KOPT-K1 (cell line): ENCODE measurements around the gene STUM.

Experiments used
- H3K27ac ChIP-seq: fragments of 200-600 bp; sonication (generic); 2 replicates; pipeline ENCODE4 v1.5.1; 2016; ENCODE audit warnings: antibody characterized with exemption, mild to moderate bottlenecking, low read depth, low read length; ENCODE audit not compliant: poor library complexity, severe bottlenecking
- H3K36me3 ChIP-seq: fragments of 200-600 bp; sonication (generic); 2 replicates; pipeline ENCODE4 v1.5.1; 2017; ENCODE audit warnings: antibody characterized with exemption, mild to moderate bottlenecking, low read length, moderate library complexity; ENCODE audit not compliant: insufficient read depth
- H3K9me3 ChIP-seq: fragments of 200-600 bp; sonication (generic); 2 replicates; pipeline ENCODE4 v1.5.1; 2017; ENCODE audit warnings: antibody characterized with exemption, low read length, mild to moderate bottlenecking; ENCODE audit not compliant: insufficient read depth, poor library complexity, severe bottlenecking

The STUM gene

DNA sequence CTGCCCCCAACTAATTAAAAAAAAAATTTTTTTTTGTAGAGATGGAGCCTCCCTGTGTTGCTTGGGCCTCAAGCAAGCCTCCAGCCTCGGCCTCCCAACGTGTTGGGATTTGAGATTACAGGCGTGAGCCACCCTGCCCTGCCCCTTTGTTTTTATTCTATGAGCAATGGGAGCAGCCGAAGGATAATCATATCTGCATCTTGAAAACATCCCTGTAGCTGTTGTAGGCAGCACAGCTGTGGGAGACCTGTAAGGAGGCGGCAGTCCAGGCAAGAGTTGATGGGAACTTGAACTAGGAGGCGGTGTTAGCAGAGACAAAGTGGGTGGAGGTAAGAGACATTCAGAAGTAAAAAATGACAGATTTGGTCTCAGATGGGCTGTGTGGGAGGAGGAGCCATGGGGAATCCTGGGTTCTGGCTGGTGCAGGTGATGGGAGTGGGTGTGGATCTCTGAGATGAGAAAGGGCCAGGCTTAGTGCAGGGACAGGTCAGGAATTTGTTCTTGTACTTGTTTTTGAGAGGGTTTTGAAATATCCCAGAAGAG is 31.3 kb downstream of the STUM start:
- H3K36me3 ChIP-seq: no peaks in the 10 kb centered on the region
- H3K27ac ChIP-seq: no peak overlapping the region

DNA sequence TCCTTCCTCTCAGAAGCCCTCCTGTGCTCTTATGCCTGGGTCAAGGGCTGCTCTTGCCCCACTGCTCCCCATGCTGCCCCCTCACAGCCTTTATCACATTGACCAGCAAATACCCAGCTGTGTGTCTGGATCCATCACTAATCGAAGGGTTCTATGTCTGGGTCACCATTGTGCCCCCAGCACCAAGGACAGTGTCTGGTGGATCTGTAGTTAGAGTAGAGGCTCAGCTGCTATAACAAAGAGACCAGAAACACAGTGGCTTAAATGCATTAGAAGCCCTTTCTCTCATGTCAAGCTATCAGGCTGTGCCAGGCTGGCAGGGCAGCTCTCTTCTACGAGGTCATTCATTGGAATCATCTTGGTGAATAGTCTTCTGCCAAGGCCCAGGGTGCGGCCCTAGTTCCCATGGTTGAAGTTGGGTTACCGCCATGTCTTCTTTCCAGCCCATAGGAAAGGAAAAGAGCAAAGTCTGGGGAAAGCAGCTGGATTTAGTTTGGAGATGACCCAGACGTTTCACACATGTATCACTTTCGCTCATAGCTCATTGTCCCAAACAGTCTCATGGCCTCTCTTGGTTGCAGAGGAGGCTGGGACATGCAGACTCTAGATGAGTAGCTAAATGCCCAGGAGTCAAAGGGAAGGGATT is 32.2 kb downstream of the STUM start:
- H3K9me3 ChIP-seq: no peaks in the 10 kb centered on the region
- H3K36me3 ChIP-seq: no peaks in the 10 kb centered on the region
- H3K27ac ChIP-seq: no peak overlapping the region

More for the DNA sequence above, 31.3 kb downstream of the STUM start:
- H3K9me3 ChIP-seq: no peaks in the 10 kb centered on the region

DNA sequence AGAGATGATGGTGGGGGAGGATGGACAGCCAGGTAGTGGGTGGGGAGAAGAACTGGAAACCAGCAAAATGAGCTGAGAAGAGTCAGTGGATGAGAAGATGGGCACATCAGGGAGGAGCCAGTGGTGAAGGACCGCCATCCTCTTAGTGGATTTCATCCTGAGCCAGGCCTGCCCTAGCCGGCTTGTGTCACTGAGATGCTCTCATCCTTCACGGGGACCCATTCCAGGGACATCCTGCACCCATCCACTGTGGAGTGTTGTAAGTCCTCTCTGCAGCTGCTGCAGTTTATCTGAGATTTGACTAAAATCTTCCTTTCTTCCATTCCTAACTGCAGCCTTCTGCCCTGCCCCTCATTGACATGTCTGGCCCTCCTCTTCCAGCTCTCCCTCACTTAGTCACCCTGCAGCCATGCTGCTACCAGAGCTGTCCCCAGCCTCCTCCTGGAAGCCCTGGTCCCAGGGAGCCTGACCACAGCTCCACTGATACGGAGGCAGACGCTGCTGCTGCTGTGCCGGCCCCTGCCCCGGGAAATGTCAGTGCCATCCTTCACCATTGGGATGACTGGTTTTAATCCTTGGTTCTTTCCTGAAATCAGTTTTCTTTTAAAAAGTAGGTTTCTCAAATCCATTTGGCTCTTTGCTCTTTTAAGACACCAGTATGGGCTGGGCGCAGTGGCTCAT is 33.2 kb downstream of the STUM start:
- no peaks in the 10 kb centered on the region for H3K9me3 ChIP-seq
- no peak overlapping the region for H3K27ac ChIP-seq
- H3K36me3 ChIP-seq: no peaks in the 10 kb centered on the region

DNA sequence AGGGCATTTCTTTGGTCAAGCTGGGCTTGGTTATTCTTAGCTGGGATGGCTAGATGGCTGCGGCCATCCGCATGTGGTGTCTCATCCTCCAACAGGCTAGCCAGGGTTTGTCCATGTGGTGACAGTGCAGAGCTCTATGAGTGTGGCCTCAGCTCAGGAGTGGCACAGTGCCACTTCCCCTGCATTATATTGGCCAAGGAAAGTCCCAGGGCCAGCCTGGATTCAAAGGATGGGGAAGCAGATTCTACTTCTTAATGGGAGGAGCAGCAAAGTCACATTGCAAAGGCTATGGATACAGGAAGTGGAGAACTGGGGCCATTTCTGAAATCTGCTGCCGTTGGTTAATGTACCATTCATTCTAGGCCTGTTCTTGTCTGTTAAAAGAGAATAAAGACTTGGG is 34.4 kb downstream of the STUM start:
- Histone ChIP-seq H3K9me3 (no peaks in the 10 kb centered on the region), H3K36me3 (no peaks in the 10 kb centered on the region), H3K27ac (no peak overlapping the region)

DNA sequence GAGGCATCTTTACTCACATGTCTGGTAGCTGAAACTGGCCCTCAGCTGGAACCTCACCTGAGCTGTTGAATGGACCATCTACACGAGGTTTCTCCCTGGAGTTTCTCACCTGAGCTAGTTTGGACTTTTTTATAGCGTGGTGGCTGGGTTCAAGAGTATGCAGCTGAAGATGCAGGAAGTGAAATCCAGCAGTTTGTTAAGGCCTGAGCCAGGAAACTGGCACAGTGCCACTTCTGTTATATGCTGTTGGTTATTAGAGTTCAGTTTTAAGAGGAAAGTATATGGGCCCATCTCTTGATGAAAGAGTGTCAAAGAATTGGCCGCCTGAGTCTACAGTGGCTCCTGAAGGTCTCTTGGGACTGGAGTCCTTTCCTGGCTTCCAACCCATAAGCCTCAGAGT is 35.6 kb downstream of the STUM start:
- H3K9me3 ChIP-seq: no peaks in the 10 kb centered on the region
- no peaks in the 10 kb centered on the region for H3K36me3 ChIP-seq
- no peak overlapping the region for H3K27ac ChIP-seq

DNA sequence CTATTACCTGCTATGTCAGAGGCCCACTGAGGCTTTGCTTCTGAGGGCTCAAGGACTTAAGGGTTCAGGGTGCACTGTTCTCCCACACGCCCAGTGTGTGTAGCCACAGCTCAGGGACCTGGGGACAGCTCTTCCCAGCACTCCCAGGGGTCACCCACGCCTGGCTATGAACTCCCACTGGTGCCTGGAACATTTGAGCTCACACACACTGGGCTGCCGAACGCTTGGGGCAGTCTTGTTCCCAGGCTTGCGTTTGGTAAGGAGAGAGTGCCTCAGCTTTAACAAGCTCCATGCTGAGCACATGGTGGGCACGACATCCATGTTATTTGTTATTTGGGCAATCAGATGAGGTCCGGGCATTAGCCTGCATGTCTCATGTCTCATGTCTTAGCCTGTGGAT is 37.6 kb downstream of the STUM start:
- no peaks in the 10 kb centered on the region for H3K36me3 ChIP-seq
- no peaks in the 10 kb centered on the region for H3K9me3 ChIP-seq
- H3K27ac ChIP-seq: no peak overlapping the region

DNA sequence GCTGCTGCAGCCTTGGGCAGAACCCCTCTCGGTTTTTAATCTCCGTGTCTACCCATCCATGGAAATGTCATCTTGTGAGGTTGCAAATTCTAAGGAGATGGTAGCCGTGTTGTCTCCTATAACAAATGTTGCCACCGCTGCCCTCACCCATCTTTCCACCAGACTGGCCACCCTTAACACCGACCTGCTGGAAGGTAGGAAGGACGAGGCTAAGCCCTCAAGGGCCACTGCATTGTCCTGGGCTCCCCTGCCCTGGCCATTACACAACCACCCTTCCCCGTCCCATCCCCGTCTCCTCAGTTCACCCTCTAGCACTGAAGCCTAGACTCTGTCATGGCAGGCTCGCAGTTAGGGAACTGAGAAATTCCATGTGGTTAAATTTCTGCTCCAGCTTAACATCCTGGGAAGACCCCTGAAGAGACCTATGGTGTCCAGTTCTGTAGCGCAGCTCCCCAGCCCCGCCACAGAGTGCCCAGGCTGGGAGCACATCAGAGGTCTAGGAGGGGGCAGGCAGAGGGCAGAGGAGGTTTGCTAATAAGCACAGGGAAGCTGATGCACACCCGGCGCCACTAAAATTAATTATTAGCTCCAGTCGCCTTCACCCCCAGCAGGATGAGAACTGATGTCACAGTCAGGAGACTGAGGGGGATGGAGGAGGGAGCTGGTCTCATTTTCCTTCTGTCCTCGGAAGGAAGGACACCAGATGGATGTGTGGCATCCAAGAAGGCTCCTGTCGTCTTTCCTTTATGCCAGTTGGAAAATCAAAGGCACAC is 38.3 kb downstream of the STUM start:
- Histone ChIP-seq H3K36me3 (no peaks in the 10 kb centered on the region), H3K9me3 (no peaks in the 10 kb centered on the region), H3K27ac (no peak overlapping the region)

DNA sequence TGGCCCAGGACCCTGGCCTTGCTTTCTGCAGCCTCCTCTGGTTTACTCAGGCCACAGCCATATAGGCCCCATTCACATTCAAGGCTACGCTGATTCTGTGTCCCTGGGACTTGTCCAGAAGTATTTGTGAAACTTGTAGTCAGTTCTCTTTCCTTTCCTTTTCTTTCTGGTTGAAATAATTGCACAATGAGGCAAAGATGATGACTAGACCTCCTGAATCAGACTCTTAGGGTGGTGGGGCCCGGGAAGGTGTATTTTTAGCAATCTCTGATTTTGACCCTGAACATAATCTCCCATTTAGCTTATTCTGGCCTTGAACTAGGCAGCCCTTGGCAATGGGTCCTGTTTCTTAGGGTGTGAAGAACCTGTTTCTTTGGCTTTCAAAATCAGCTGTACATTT is 39.9 kb downstream of the STUM start:
- H3K9me3 ChIP-seq: no peaks in the 10 kb centered on the region
- H3K36me3 ChIP-seq: no peaks in the 10 kb centered on the region
- no peak overlapping the region for H3K27ac ChIP-seq

DNA sequence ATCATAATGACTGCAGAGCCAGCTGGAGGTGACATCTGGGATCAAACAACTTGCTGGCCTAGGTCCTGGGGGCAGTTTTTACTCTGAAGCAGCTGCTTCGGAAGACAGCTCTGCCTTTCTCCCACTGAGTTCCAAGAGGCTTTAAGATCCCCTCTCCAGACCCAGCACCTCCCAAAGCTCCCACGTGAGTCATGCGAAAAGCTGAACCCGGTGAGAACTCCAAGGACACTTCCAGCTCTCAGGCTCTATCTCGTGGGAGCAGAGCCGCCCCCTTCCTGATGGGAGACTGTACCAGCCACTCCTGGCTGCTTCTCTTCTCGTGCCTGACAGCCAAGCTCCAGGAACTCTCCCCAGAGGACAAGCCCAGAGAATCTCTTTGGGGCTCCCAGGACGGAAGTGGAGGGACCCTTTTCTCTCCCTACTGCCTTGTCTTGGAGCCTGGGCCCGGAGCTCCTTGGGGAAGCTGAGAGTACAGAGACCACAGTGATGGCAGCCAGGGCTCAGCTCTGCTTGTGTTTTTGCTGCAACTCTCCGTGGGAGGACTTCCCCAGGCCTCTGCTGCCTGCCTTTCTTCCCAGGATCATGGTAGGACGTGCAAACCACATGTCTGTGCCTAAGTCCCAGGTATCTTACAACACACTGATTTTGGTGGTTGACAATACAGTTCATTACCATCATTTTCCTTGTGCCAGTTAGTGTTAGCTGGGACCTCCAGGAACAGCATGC is 40.6 kb downstream of the STUM start:
- H3K27ac ChIP-seq: no peak overlapping the region
- H3K36me3 ChIP-seq: no peaks in the 10 kb centered on the region
- H3K9me3 ChIP-seq: no peaks in the 10 kb centered on the region

DNA sequence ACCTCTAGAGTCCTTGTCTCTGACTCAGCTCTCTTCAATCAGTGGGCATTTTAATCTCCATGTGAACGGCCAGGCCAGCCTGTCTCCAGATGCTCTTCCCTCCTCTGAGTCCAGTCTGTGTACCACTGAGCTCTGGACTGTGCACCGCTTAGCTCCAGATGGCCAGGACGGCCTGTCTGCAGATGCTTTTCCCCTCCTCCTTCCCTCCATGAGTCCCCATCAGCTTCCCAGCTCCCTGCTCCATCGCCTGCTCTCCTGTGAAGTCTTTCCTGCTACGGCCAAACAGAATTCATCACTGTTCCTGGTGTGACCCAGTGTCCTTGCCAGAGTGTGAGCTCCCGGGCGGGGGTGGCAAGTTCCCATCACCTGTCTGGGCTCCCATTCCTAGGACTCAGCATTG is 42.0 kb downstream of the STUM start:
- H3K36me3 ChIP-seq: no peaks in the 10 kb centered on the region
- H3K9me3 ChIP-seq: no peaks in the 10 kb centered on the region
- H3K27ac ChIP-seq: no peak overlapping the region

DNA sequence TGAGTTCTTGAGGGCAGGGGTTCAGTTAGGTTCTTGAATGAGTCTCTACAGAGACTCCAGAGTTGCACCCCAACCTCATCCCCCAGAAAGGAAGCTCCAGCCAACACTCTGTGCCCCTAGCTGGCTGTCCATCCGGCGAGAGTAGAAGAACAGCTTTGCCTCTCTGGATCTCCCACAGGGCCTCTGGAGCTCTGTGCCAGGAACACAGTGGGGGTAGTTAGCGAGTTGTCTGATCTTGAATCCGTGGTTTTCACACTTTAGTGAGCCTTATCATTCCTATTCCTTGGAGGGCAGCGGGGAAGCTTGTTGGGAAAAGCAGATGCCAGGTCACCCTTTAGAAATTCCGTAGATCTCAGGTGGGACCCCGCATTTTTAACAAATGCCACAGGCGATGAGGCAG is 45.0 kb downstream of the STUM start:
- Histone ChIP-seq H3K27ac (no peak overlapping the region), H3K36me3 (no peaks in the 10 kb centered on the region), H3K9me3 (no peaks in the 10 kb centered on the region)

DNA sequence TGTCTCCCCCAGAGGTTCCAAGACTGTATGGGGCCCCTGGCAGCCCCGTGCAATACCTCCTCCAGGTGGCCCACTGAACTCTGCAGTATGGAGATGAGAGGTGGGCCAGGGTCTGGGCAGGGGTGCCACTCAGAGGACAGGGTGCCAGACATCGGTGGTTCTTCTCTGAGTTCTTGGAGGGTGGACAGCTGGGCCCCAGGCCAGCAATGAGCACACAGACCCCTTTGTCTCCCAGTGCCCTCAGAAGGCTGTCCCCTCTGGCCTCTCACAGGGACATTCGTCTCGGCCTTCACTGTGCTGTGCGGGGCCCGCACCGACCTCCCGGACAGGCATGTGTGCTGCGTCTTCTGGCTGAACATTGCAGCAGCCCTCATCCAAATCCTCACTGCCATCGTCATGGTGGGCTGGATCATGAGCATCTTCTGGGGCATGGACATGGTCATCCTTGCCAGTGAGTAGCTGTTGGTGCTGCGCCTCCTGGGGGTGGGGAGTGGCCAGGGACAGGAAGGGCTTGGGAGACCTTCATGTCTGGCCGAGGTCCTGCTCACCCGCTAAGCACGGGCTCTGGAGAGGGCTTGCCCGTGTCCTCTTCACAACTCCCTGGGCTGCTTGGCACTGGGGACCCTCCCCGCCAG is 48.1 kb downstream of the STUM start:
- no peaks in the 10 kb centered on the region for H3K36me3 ChIP-seq
- H3K9me3 ChIP-seq: no peaks in the 10 kb centered on the region
- no peak overlapping the region for H3K27ac ChIP-seq

DNA sequence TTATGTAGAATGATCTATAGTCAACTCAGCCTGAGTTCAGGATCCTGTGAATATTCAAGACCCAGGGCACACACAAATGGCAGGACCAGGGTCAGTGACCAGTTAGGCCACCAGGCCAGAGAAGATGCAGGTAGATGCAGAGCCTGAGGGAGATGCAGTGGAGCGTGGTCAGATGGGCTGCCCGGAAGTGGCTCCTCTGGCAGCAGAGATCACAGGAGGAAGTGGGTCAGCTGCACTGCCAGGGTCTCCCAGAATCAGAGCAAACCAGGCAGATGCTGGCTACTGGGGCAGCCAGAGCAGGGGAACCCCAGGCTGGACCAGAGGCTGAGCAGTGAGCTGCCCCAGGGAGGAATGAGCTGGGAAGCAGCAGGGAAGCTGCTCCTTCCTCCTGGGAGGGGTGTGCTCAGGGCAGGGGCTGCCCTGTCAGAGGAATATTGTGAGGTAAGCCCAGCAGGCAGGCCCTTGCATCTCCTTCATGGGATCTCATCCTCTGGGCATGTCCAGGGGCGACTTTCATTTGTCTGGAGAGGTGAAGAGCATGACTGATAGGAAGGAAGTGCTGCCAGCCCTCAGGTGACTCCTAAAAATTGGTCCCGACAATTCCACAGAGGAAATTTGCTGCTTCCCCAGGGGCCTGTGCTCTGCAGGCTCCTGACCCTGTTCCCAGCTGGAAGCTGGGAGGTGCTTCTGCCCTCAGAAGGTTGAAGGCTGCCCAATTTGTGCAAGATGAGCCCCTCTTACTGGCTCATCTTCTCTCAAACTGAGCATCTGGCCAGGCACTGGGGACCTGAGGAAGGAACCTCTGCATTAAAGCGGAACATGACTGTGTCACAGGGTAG is 49.3 kb downstream of the STUM start:
- no peaks in the 10 kb centered on the region for H3K36me3 ChIP-seq
- no peaks in the 10 kb centered on the region for H3K9me3 ChIP-seq
- no peak overlapping the region for H3K27ac ChIP-seq

DNA sequence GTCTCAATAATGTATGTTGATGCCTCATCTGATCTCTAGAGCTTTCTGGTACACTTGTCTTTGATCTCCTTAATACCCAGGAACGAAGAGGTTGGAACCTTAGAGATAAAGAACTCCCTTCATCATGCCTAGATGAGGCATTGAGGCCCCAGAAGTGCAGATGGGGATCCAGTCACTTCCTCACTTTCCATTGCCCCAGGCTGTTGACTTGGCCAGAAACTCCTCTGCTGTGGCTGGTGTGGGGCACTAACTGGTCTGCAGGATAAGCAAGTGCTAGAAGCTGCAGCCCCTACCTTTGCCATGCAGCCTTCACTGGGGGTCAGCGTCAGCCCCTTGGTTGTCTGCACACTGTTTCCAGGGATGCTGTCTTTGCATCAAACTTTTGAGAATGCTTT is 49.9 kb downstream of the STUM start:
- Histone ChIP-seq H3K9me3 (no peaks in the 10 kb centered on the region), H3K27ac (no peak overlapping the region), H3K36me3 (no peaks in the 10 kb centered on the region)
